ENCODE data around the gene C4orf33.
A peak's percentile ranks its signal among the peaks of the same experiment; 100 is the strongest.
"Not testable (repeated sequence)": the region's sequence is repeated elsewhere in the genome, so short reads cannot be mapped to it uniquely, and the experiment has no call there.

Gene C4orf33

GRCh38 chr4:129095811-129096454, at the start of gene C4orf33:
C4orf33 (plus strand) TSS chr4:129096152; CDS start chr4:129102611, 6,459 bp downstream.
- DNase-seq (ENCODE audit: low read depth) = peak; percentile 66

- no peak for DNase-seq (ENCODE audit: low read depth)
Measured at GRCh38 chr4:129059028-129059427, 36.9 kb upstream of the C4orf33 start.

- no peak for DNase-seq (ENCODE audit: low read depth)
Measured at GRCh38 chr4:129062580-129062979, 33.4 kb upstream of the C4orf33 start.

- no peak for DNase-seq (ENCODE audit: low read depth)
Measured at GRCh38 chr4:129063640-129064039, 32.3 kb upstream of the C4orf33 start.

- no peak for DNase-seq (ENCODE audit: low read depth)
Measured at GRCh38 chr4:129064717-129065116, 31.2 kb upstream of the C4orf33 start.

GRCh38 chr4:129069537-129069936, 26.4 kb upstream of the C4orf33 start:
- DNase-seq (ENCODE audit: low read depth) = not testable (repeated sequence)

- DNase-seq (ENCODE audit: low read depth) = no peak
Measured at GRCh38 chr4:129077326-129077725, 18.6 kb upstream of the C4orf33 start.

GRCh38 chr4:129080129-129080528, 15.8 kb upstream of the C4orf33 start:
- DNase-seq (ENCODE audit: low read depth) = no peak

- DNase-seq (ENCODE audit: low read depth) = no peak
Measured at GRCh38 chr4:129082302-129082701, 13.7 kb upstream of the C4orf33 start.

- no peak for DNase-seq (ENCODE audit: low read depth)
Measured at GRCh38 chr4:129085472-129085871, 10.5 kb upstream of the C4orf33 start.

GRCh38 chr4:129087516-129087915, 8.4 kb upstream of the C4orf33 start:
- no peak for DNase-seq (ENCODE audit: low read depth)

GRCh38 chr4:129092631-129093190, 3.2 kb upstream of the C4orf33 start:
- no peak for DNase-seq (ENCODE audit: low read depth)

GRCh38 chr4:129093191-129093920, 2.6 kb upstream of the C4orf33 start, which contains the start of gene SCLT1:
SCLT1 (minus strand) TSS chr4:129093539; CDS start chr4:129093103, 436 bp downstream.
- peak; percentile 93 for DNase-seq (ENCODE audit: low read depth)

- no peak for DNase-seq (ENCODE audit: low read depth)
Measured at GRCh38 chr4:129094347-129094746, 1.6 kb upstream of the C4orf33 start.

- no peak for DNase-seq (ENCODE audit: low read depth)
Measured at GRCh38 chr4:129098531-129099001, 2.6 kb downstream of the C4orf33 start.

- DNase-seq (ENCODE audit: low read depth) = no peak
Measured at GRCh38 chr4:129109965-129110824, 14.2 kb downstream of the C4orf33 start.

- DNase-seq (ENCODE audit: low read depth) = no peak
Measured at GRCh38 chr4:129110931-129111330, 15.0 kb downstream of the C4orf33 start.

- no peak for DNase-seq (ENCODE audit: low read depth)
Measured at GRCh38 chr4:129111919-129112318, 16.0 kb downstream of the C4orf33 start.

- no peak for DNase-seq (ENCODE audit: low read depth)
Measured at GRCh38 chr4:129113434-129113833, 17.5 kb downstream of the C4orf33 start.

GRCh38 chr4:129113919-129114318, 18.0 kb downstream of the C4orf33 start:
- DNase-seq (ENCODE audit: low read depth) = no peak

- no peak for DNase-seq (ENCODE audit: low read depth)
Measured at GRCh38 chr4:129117705-129118104, 21.8 kb downstream of the C4orf33 start.

- DNase-seq (ENCODE audit: low read depth) = not testable (repeated sequence)
Measured at GRCh38 chr4:129126614-129127013, 30.7 kb downstream of the C4orf33 start.
